HepG2 (cell line): ENCODE results near the gene CAMK2G. TPM values are rescaled to one million over a fixed set of nuclear protein-coding genes. Genes with fewer than 3 reads are reported as not detected.

Source experiments
- ATAC-seq: fragments of 200-7000 bp; cut with Tn5 transposase; 3 replicates; pipeline ENCODE4 v1.9.1; 2020; ENCODE audit warnings: mild to moderate bottlenecking, moderate library complexity
- BruUV-seq: library from RNA; stranded (reverse); fragments of 400-500 nt; replicated peaks from 2 replicates; lab custom pipeline; 2021; lab: Mats Ljungman, UMichigan
- CTCF ChIA-PET: fragments of 300-600 bp; formaldehyde crosslinking; extraction: SDS; loops from one replicate; lab custom pipeline; 2021; ENCODE audit warnings: low total read pairs, inconsistent platforms, low intra/inter-chr PET ratio; lab: Yijun Ruan, JAX
- POLR2A ChIA-PET: fragments of 350-600 bp; sonication (Branson Sonifier 250); formaldehyde crosslinking; loops from one replicate; lab custom pipeline; 2020; ENCODE audit warnings: antibody characterized with exemption, inconsistent platforms; lab: Yijun Ruan, JAX
- DNase-seq: peaks from one replicate; pipeline ENCODE4 v3.0.0-alpha.2; 2015; ENCODE audit warnings: low spot score
- FAIRE-seq: peaks from 3 replicates; lab custom pipeline; 2011; peaks lifted over from hg19 to GRCh38; lab: Jason Lieb, UNC
- H2AFZ ChIP-seq: one replicate; pipeline ENCODE4 v1.6.1; 2011; ENCODE audit warnings: low read length, inconsistent platforms
- H3K27ac ChIP-seq: fragments of 300-600 bp; 3 replicates; pipeline ENCODE4 v1.8.0; 2011; ENCODE audit warnings: mixed run types, mild to moderate bottlenecking, mixed read lengths, low read length, inconsistent platforms; ENCODE audit not compliant: insufficient read depth; ENCODE audit errors: extremely low read length
- H3K27me3 ChIP-seq, 2 experiments: fragments of 200-600 bp in 1 of 2; 2 replicates in 1 of 2; 3 replicates in 1 of 2; pipeline versions ENCODE4 v1.6.0 to v1.8.0; 2011; ENCODE audit warnings: low read length in 2 of 2, mild to moderate bottlenecking in 2 of 2, moderate library complexity in 2 of 2, inconsistent platforms in 1 of 2; ENCODE audit not compliant: insufficient read depth in 2 of 2, control insufficient read depth in 1 of 2
- H3K36me3 ChIP-seq, 2 experiments: fragments of 200-600 bp in 1 of 2; replicated peaks in 1 of 2; 2 replicates in 1 of 2; 3 replicates in 1 of 2; pipeline versions ENCODE4 v1.5.1 to v1.8.0; 2011; ENCODE audit warnings: low read length in 2 of 2, inconsistent platforms in 1 of 2; ENCODE audit not compliant: insufficient read depth in 2 of 2, control insufficient read depth in 1 of 2
- H3K4me1 ChIP-seq: 2 replicates; pipeline ENCODE4 v1.5.1; 2012; ENCODE audit warnings: low read length, inconsistent platforms; ENCODE audit not compliant: insufficient read depth
- H3K4me2 ChIP-seq: 2 replicates; pipeline ENCODE4 v1.6.0; 2011; ENCODE audit warnings: low read depth, low read length, inconsistent platforms
- H3K4me3 ChIP-seq, 3 experiments: fragments of 200-600 bp in 1 of 3; sonication (generic), shearing (Covaris generic) in 1 of 3; replicated peaks in 1 of 3; 2 replicates each; pipeline ENCODE4 v1.5.1; 2011 to 2016; ENCODE audit warnings: low read length in 3 of 3, inconsistent platforms in 2 of 3, low read depth in 2 of 3, mild to moderate bottlenecking in 2 of 3, control low read depth in 1 of 3, mixed read lengths in 1 of 3; ENCODE audit not compliant: insufficient read depth in 1 of 3
- H3K79me2 ChIP-seq: one replicate; pipeline ENCODE4 v1.6.1; 2011; ENCODE audit warnings: low read length, inconsistent platforms; ENCODE audit not compliant: insufficient read depth
- H3K9ac ChIP-seq: 2 replicates; pipeline ENCODE4 v1.6.0; 2011; ENCODE audit warnings: mild to moderate bottlenecking, low read depth, low read length, inconsistent platforms; ENCODE audit not compliant: insufficient read depth
- H3K9me3 ChIP-seq: 2 replicates; pipeline ENCODE4 v1.5.1; 2012; ENCODE audit warnings: mild to moderate bottlenecking, low read length
- H4K20me1 ChIP-seq: 2 replicates; pipeline ENCODE4 v1.6.0; 2011; ENCODE audit warnings: inconsistent platforms, mild to moderate bottlenecking, low read length, moderate library complexity; ENCODE audit not compliant: insufficient read depth
- ATF3 ChIP-seq: sonication (generic); formaldehyde crosslinking; IDR thresholded peaks from 2 replicates; pipeline ENCODE4 v1.4.0; 2020; ENCODE audit warnings: missing genetic modification reagents
- EP300 ChIP-seq, 3 experiments: sonication (generic) in 1 of 3; formaldehyde crosslinking in 1 of 3; IDR thresholded peaks; 2 replicates each; pipeline versions ENCODE4 v1.5.1 to v1.6.1; 2011 to 2020; ENCODE audit warnings: low read depth in 2 of 3, low read length in 2 of 3, borderline replicate concordance in 1 of 3, improper control_type of control experiment in 1 of 3, mild to moderate bottlenecking in 1 of 3, missing genetic modification reagents in 1 of 3, moderate library complexity in 1 of 3
- GATAD2A ChIP-seq: IDR thresholded peaks from 2 replicates; pipeline ENCODE4 v1.6.1; 2016
- JUND ChIP-seq: sonication (generic); formaldehyde crosslinking; IDR thresholded peaks from 2 replicates; pipeline ENCODE4 v1.8.0; 2022; ENCODE audit warnings: mild to moderate bottlenecking, missing genetic modification reagents
- MAZ ChIP-seq, 2 experiments: sonication (generic) in 1 of 2; formaldehyde crosslinking in 1 of 2; IDR thresholded peaks; 2 replicates each; pipeline versions ENCODE4 v1.5.0 to v1.6.1; 2012 to 2020; ENCODE audit warnings: low read depth in 2 of 2, mild to moderate bottlenecking in 2 of 2, borderline replicate concordance in 1 of 2, improper control_type of control experiment in 1 of 2, low read length in 1 of 2, missing genetic modification reagents in 1 of 2, moderate library complexity in 1 of 2
- SIX1 ChIP-seq: sonication (generic); formaldehyde crosslinking; IDR thresholded peaks from 2 replicates; pipeline ENCODE4 v1.4.0; 2020; ENCODE audit warnings: missing genetic modification reagents, borderline replicate concordance
- SMC3 ChIP-seq: IDR thresholded peaks from 2 replicates; pipeline ENCODE4 v1.6.1; 2011; ENCODE audit warnings: low read length, improper control_type of control experiment
- UBTF ChIP-seq: sonication (generic); formaldehyde crosslinking; IDR thresholded peaks from 2 replicates; pipeline ENCODE4 v1.4.0; 2020; ENCODE audit warnings: mild to moderate bottlenecking, missing genetic modification reagents
- ZBTB46 ChIP-seq: sonication (generic); formaldehyde crosslinking; IDR thresholded peaks from 2 replicates; pipeline ENCODE4 v1.4.0; 2020; ENCODE audit warnings: mild to moderate bottlenecking, missing genetic modification reagents, borderline replicate concordance
- ZFP1 ChIP-seq: IDR thresholded peaks from 2 replicates; pipeline ENCODE4 v1.6.1; 2016
- ZKSCAN1 ChIP-seq: fragments of 150-350 bp; IDR thresholded peaks from 2 replicates; pipeline ENCODE4 v1.6.1; 2014; ENCODE audit warnings: low read length
- WGBS: methylation state at CpG from one replicate; pipeline ENCODE4 v1.1.6; 2017; ENCODE audit warnings: low lambda C conversion rate; 5-methylcytosine and 5-hydroxymethylcytosine counted together
- in situ Hi-C: cut with HindIII; loops from 2 replicates; pipeline ENCODE4 v1.10.0; 2017; ENCODE audit warnings: low pct_unique_long_range_greater_than_20kb; ENCODE audit not compliant: extremely low pct_ligation_motif_present
- intact Hi-C: fragments of 100-400 bp; cut with micrococcal nuclease; formaldehyde crosslinking; loops from one replicate; pipeline ENCODE4 v1.10.0; 2022; ENCODE audit not compliant: unreplicated experiment
- polyA plus RNA-seq, 8 experiments: library from polyadenylated mRNA; depleted of rRNA in 3 of 8; stranded (reverse) in 7 of 8; unstranded in 1 of 8; fragments of >200 nt; fragmentation: Illumina TruSeq in 4 of 8; extraction: Trizol in 4 of 8; gene quantifications; 2 replicates each; pipeline versions ENCODE4 v1.2.1 to v1.2.3, GENCODE V29; 2011 to 2016; ENCODE audit warnings: low read depth in 4 of 8, missing spikeins in 1 of 8, mixed read lengths in 1 of 8; ENCODE audit not compliant: insufficient read depth in 1 of 8
- total RNA-seq, 5 experiments: library from RNA; depleted of rRNA; stranded (reverse); fragments of >200 nt; fragmentation: Illumina TruSeq; extraction: Trizol; gene quantifications; 2 replicates each; pipeline ENCODE4 v1.2.3, GENCODE V29; 2016; ENCODE audit warnings: low read depth in 1 of 5
- TF ChIP-seq, protein P1 (sequence below): sonication (generic); formaldehyde crosslinking; IDR thresholded peaks from 2 replicates; pipeline ENCODE4 v1.4.0; 2020; ENCODE audit warnings: mild to moderate bottlenecking, missing genetic modification reagents

Gene CAMK2G
- total and polyA plus RNA-seq, 2 of the 13 experiments (the other 11 are each of a cell fraction or from before 2014, with no cell fraction given) = 15.9 to 18.8 TPM

DNA sequence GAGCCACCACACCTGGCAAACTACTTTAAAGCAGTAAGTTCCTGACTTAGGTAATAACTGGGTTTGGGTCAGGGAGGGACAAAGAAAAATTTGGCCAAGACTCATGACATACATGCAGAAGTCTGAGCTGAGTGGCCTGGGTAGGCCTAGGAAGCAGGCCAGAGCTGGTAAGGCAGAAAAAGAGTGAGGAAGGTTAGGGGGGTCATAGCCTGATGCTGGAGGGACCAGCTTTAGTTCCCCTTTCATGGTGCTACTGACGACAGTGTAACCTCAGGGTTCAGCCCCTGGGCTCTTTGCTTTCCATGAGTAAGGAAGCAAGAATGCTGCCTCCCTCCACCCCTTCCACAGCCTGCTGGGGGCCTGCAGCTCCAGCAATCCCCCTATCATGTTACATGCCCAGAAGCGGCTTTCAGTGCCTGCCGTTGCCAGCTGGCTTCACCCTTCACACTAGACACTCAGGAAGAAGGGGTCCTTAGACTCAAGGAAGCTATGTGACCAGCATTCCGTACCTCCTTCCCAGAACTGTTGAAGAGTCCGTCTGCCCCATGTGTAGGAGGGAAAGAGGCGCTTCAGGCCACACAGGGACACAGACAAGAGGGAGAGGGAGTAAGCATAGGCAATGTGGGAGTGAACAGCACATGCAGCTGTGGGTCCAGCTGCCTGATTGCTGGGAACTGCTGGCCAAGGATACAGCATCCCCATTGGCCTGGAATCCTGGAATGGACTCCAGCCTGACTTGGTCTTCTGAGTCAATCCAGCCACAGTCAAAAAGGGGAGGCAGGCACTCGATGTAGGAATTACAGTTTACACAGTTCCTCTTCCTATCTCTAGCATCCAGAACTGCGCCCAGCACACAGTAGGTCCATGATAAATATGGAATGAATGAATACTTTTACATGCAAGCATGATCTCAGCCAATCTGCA is 32.4 kb upstream of the CAMK2G start:
- intact Hi-C loops (no loop called here), in situ Hi-C loops (no loop called here)
- Histone ChIP-seq H3K9me3 (no peaks in the 10 kb centered on the region), H3K9ac (peak overlapping the region; percentile 28; the same call in 1 of the 2 replicates), H3K4me1 (peaks cover 54% of the 10 kb centered on the region), H2AFZ (no peak overlapping the region), H3K4me2 (peak overlapping the region; percentile 69), H3K4me3 (peak overlapping the region in 1 of 3 experiments; percentile 22; a peak in 1 of 6 replicates), H3K36me3 (no peaks in the 10 kb centered on the region), H3K27ac (no peak overlapping the region), H4K20me1 (no peaks in the 10 kb centered on the region), H3K79me2 (no peaks in the 10 kb centered on the region), H3K27me3 (peaks cover 4 to 5% of the 10 kb centered on the region in 2 experiments; a peak in 4 of 5 replicates)
- ChIA-PET CTCF (no interaction called here), POLR2A (interaction anchor here (0.9 to 1.2 kb wide), 2 partner anchors 13 to 15 kb away, joined by 3 read pairs; no protein-coding TSS in a partner anchor)
- BruUV-seq = no TSS peak
- peak; percentile 56 for ATAC-seq
- FAIRE-seq = no peak
- peak; percentile 64 for DNase-seq
- WGBS = 13% methylated on average over 8 of the region's 8 CpGs
- TF ChIP-seq UBTF = peak; percentile 35; the same call in 1 of the 2 replicates
- 0 out of 2 replicates have a peak, but pooled peaks have one; percentile 5 for TF ChIP-seq SMC3
- peak; percentile 79; the same call in 1 of the 2 replicates for TF ChIP-seq ZKSCAN1
- TF ChIP-seq EP300 (IDR thresholded peaks at IDR 0.05; ENCODE audit: low read depth in 2 of 2, low read length in 2 of 2) = 0 out of 4 replicates have a peak, but pooled peaks of 1 of the 2 experiments have one; percentile 19
- TF ChIP-seq EP300 (CRISPR knock-in tag; IDR thresholded peaks at IDR 0.05; ENCODE audit: borderline replicate concordance) = no peak
- TF ChIP-seq, protein P1, sequence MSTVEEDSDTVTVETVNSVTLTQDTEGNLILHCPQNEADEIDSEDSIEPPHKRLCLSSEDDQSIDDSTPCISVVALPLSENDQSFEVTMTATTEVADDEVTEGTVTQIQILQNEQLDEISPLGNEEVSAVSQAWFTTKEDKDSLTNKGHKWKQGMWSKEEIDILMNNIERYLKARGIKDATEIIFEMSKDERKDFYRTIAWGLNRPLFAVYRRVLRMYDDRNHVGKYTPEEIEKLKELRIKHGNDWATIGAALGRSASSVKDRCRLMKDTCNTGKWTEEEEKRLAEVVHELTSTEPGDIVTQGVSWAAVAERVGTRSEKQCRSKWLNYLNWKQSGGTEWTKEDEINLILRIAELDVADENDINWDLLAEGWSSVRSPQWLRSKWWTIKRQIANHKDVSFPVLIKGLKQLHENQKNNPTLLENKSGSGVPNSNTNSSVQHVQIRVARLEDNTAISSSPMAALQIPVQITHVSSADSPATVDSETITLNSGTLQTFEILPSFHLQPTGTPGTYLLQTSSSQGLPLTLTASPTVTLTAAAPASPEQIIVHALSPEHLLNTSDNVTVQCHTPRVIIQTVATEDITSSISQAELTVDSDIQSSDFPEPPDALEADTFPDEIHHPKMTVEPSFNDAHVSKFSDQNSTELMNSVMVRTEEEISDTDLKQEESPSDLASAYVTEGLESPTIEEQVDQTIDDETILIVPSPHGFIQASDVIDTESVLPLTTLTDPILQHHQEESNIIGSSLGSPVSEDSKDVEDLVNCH = no peak
- TF ChIP-seq MAZ (IDR thresholded peaks at IDR 0.05; ENCODE audit: borderline replicate concordance, low read depth, low read length) = 0 out of 2 replicates have a peak, but pooled peaks have one; percentile 21
- TF ChIP-seq MAZ (CRISPR knock-in tag; IDR thresholded peaks at IDR 0.05; ENCODE audit: low read depth) = no peak
- 0 out of 2 replicates have a peak, but pooled peaks have one; percentile 23 for TF ChIP-seq ATF3 (CRISPR knock-in tag)
- TF ChIP-seq SIX1 (CRISPR knock-in tag) = peak; percentile 95
- 0 out of 2 replicates have a peak, but pooled peaks have one; percentile 10 for TF ChIP-seq GATAD2A (CRISPR knock-in tag)
- TF ChIP-seq ZFP1 (CRISPR knock-in tag) = peak; percentile 19; the same call in 1 of the 2 replicates
- TF ChIP-seq JUND (CRISPR knock-in tag) = 0 out of 2 replicates have a peak, but pooled peaks have one; percentile 38
- TF ChIP-seq ZBTB46 (CRISPR knock-in tag) = no peak
